SIG-M5 treated with dmso at 0.1 percent for 504 hours (cell line): ENCODE data around the gene FAM237B.

Experiments
- DNase-seq: peaks from one replicate; lab custom pipeline; 2025; ENCODE audit not compliant: unreplicated experiment; lab: John Stamatoyannopoulos, UW

FAM237B gene

DNA sequence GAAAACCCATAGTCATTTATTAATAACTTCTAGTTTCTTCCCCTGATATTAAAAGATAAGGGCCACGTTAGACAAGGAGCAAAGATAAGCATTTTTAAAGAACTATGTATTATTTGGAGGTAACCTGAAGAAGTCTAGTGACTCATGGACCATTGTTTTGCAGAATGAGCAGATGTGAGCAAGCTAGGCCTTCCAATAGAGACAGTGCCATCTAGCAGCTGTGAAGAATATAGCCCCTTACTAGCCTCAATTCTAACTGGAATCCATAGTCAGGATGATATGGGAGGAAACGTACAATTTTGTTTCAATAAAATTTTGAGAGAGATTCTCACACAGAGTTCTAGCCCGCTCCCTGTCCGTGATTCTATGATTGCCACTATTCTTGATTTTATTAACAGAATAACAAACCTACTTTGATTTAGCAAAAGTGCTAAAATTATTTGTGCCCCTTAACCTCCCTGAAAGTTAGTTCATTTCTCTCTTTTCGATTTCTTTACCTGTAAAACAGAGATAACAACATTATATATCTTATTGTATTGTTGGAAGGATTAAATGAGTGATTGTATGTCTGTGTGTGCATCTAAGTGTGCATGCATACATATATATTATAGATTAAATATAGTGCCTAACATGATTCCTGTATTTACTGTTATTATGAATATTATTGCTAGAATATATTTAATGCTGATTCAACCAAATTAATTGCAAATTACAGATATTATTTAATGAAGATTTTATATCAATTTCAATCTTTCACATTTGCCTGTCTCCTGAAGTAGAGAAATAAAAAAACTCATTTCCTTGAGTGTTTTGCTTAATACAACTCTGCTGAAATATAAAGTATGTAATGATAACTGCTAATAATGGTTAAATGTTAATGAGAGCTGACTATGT is 22.7 kb downstream of the FAM237B start:
- DNase-seq, result peak; percentile 59

DNA sequence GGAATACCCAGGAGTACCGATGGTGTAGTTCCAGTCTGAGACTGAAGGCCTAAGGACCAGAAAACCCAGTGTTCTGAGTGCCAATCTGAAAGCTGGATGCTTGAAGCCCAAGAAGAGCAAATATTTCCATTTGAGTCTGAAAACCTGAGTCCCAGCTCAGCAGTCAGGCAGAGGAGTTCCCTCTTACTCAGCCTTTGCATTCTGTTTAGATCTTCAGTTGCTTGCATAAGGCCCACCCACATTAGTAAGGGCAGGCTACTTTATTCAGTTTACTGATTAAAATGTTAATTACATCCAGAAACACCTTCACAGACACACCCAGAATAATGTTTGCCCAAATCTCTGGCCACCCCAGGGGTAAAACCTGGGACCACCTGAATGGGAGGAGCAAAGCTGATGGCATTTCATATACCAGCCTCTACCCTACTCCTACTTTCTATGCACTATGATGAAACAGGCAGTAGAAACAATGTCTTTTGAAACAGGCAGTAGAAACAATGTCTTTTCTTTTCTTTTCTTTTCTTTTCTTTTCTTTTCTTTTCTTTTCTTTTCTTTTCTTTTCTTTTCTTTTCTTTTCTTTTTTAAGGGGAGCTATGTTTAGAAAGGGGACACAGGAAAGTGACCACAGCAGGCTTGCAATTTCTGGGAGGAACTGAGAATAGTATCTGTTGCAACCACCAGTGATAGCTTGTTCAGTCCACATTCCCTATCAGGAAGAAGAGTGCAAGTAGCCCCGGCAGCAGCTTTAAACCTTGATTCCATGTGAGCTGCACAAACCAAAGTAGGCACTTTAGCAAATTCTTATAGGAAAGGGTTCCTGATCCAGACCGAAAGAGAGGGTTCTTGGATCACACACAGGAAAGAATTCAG is 30.6 kb downstream of the FAM237B start:
- DNase-seq, result peak; percentile 33

DNA sequence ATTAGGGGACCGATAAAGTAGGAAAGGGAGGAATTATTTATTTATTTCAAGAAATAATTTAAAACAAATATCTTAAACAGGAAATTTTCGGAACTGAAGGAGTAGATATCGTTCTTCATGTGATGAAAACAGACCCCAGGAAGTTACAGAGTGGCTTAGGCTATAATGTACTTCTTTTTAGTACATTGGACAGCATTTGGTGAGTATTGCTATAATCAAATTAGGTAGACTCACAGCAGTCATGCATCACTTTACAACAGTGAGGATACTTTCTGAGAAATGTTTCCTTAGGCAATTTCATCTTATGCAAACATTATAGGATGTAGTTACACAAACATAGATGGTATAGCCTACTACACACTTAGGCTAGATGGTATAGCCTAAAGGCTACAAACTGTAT is 33.0 kb downstream of the FAM237B start:
- DNase-seq, result no peak

DNA sequence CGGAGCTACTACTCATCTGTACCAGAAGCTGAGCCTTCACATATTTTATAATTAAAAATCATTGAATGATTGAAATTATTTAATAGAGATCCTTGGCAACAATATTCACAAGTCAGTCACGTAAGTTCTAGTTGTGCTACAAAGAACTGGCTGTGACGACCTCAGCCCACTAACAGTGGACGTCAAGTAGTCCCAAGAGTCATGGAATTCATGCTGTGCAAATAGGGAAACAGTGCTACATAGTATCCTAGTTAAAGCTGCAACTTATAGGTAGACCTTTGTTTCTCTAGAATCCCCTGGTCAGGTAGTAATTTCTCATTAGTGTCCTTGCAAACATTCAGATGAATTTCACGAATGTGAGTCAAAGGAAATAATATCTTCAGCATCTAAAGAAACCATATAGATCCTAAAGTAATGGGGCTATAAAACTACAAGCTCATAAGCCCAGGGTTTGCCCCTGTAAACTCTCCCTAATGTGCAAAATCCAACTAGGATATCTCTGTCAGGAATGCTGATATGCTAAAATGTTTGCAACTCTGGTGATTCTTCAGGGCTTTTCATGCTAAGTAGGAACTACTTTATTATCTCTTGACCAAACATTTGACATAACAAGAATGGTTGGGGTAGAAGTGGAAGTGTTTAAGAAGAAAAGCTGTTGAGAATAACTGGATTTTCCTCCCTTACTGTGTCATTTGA is 44.9 kb downstream of the FAM237B start:
- DNase-seq, result no peak

DNA sequence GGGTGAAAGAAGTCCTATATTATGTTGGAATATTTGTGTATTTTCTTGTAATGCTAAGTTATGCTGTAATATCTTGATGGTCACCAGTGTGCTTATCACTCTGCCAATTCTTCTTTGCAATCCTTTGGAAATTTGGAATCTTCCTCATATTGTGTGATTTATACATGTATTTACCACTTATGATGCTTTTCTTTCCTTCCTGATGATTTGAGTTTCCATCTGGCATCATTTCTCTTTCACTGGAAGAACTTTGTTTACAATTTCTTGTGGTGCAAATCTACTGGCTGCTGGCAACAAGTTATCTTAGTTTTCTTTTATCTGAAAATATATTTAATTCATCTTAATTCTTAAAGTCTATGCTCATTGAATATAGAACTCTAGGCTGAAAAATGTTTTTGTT is 46.9 kb downstream of the FAM237B start:
- no peak for DNase-seq

DNA sequence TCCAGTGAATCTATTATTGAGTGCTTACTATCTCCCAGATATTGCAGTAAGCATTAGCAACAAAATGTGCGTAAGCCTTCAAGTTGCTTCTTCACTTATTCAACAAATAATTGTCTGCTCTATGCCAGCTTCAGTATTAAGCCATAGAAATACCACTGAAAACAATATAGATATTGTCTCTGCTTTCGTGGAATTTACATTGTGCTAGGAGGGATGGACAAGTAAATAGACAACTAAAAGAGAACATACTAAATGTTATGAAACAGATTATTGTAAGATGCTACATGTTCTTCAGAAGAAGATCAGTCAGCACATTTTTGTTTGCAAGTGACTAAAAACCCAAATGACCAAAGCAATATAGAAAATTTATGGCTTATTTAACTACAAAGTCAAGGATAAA is 48.9 kb downstream of the FAM237B start:
- DNase-seq, result no peak

DNA sequence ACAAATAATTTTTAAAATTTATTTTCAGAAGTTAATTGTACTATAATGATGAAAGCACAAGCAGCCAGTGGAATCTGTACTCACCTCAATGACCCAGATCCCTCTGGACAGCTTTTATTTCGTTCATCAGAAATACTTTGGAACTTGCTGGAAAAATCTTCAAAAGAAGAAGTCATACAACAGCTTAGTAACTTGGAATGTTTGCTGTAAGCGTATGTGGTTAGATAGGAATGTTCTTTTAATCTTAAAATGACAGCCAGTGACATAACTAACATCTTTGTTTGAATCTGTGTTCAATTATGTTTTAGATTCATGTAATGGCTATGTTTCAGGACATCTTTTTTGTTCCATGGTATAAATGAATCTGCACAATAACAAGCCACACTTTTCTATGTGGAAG is 49.4 kb downstream of the FAM237B start:
- no peak for DNase-seq

DNA sequence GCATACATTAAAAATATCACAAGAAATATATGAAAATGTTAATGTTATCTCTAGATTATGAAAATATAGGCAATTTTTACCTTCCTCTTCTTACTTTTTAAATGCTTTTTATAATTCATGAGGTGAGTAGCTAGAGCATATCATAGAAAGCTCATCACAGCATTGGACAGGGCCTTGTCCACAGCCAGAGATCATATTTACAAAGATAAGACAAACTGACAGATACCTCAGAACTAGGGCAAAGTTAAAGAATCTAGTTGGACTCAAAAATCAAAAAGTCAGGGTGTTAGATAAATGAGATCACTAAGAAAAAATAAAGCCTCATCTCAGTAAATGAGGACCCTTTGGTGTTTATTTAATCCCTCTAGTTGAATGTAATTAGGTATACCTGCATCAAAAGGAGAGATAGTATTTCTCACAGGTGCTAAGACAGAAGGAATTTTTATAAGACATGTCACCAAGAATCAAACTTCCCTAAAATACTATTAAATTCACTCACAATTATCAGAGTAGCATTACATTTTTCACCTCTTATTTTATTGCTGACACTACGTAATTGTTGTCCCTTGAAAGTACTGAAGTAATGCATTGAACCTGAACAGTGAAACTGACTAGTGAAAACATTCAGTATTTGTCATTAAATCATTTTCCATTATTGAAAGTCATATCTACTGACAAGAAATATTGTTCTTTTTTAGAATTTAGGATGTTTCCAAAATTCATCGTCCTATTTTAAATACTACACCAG is 50.5 kb downstream of the FAM237B start:
- no peak for DNase-seq

DNA sequence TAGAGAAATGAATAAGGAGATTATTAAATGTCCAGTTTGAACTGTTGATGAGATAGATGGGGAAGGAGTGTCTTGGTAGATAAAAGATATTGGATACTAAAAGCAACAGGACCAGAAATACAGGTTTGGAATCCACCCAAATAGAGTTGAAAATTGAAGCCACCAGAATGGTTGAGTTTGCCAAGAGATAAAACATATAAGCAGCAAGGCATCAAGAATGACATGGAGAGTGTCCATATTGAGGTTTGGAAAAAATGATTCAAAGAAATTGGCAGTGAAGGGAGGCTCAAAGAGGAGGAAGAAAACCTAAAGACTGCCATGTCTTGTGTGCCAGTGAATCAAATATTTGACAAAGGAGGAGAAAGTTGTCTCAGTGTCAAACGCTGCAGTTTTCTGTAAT is 51.9 kb downstream of the FAM237B start:
- DNase-seq, result no peak

DNA sequence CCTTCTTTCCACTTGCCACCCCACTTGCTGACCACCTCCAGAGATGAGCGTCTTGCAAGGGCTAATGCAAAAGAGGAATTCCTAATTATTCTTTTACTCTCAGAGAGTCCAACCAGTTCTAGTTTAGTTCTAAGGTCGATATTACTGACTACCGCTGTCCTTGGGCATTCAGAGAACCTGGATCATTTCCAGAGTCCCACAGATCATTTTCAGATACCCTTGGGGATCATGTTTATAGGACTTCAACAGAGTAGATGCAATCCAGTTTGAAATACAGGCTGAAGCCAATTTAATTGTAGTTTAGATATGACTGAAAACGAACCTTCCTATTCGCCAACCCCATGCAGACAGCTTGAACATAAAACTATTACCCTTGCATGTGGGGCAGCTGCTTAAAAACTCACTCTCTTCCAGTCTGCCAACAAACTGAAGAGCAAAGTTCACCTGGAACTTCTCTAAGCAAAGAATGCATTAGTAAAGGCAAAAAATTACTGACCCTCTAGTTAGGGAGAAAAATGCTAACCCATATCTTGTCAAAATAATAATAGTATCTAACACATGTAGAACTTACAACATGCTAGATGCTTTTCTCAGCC is 53.7 kb downstream of the FAM237B start:
- DNase-seq, result no peak

DNA sequence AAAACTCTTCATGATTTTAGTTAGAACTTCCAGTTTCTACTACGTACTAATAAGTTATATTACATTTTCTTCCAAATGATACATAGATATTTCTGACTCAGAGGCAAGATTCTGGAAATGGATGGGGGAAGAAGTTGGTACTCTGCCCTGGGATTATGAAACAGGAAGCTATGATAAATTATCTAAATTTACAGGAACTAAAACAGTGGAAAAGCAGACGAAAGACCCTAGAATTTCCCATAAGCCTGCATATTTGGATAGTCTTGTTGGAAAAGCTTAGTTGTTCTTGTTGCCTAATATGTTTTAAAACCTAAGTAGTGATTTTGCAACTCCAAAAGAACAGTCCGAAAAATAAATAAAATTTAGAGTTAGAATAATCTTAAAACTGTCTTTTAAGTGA is 54.3 kb downstream of the FAM237B start:
- DNase-seq, result no peak
